ENCODE results near the gene AGBL4. TPM values are rescaled to one million over a fixed set of nuclear protein-coding genes. Genes with fewer than 3 reads are reported as not detected.

AGBL4 gene
- total and polyA plus RNA-seq, 10 donors: 0.05 to 1.8 (median 0.32) TPM; not detected in 1

- Histone ChIP-seq H3K27me3 (replicated peaks in 1 of 7) (no peaks in the 10 kb centered on the region), H3K9me3 (no peaks in the 10 kb centered on the region), H3K36me3 (no peaks in the 10 kb centered on the region), H3K4me1 (no peaks in the 10 kb centered on the region), H3K4me3 (no peak overlapping the region), H3K27ac (no peak overlapping the region)
- WGBS, 5 donors: 87 to 95% (median 92%) methylated on average over 24 to 32 of the region's 32 CpGs
- no peak for TF ChIP-seq POLR2AphosphoS5 (IDR thresholded peaks at IDR 0.05)
- no peak for TF ChIP-seq POLR2A (IDR thresholded peaks at IDR 0.05)
- TF ChIP-seq CTCF (IDR thresholded peaks at IDR 0.05 in 8 of 11, conservative IDR thresholded peaks at IDR 0.05 in 3 of 11): no peak
- intact Hi-C loops (cut with DNase I; ENCODE audit: low total_unique reads): no loop called here
- DNase-seq: no peak
Observed at GRCh38 chr1:48898894-48899293, 1124.9 kb downstream of the AGBL4 start.

GRCh38 chr1:48889615-48890014, 1134.1 kb downstream of the AGBL4 start:
- 73 to 85% (median 78%) methylated on average over 2 to 3 of the region's 3 CpGs for WGBS, 5 donors
- Histone ChIP-seq H3K36me3 (no peaks in the 10 kb centered on the region), H3K27me3 (replicated peaks in 1 of 7) (peaks cover 0 to 5% (median 0%) of the 10 kb centered on the region in 7 donors), H3K4me1 (peaks cover 0 to 9% (median 0%) of the 10 kb centered on the region in 6 donors), H3K9me3 (peaks cover 0 to 7% (median 2%) of the 10 kb centered on the region in 8 donors), H3K4me3 (no peak overlapping the region), H3K27ac (no peak overlapping the region)
- no peak for DNase-seq
- TF ChIP-seq POLR2AphosphoS5 (IDR thresholded peaks at IDR 0.05) (no peak), CTCF (IDR thresholded peaks at IDR 0.05 in 8 of 11, conservative IDR thresholded peaks at IDR 0.05 in 3 of 11) (no peak), POLR2A (IDR thresholded peaks at IDR 0.05) (no peak)
- intact Hi-C loops (cut with DNase I; ENCODE audit: low total_unique reads): no loop called here

- peaks cover 0 to 5% (median 0%) of the 10 kb centered on the region in 7 donors for H3K27me3 ChIP-seq (replicated peaks in 1 of 7)
- no peak for TF ChIP-seq POLR2A (IDR thresholded peaks at IDR 0.05)
- TF ChIP-seq CTCF (IDR thresholded peaks at IDR 0.05 in 8 of 11, conservative IDR thresholded peaks at IDR 0.05 in 3 of 11): no peak
- TF ChIP-seq POLR2AphosphoS5 (IDR thresholded peaks at IDR 0.05): no peak
- no peak overlapping the region for H3K4me3 ChIP-seq
- peaks cover 0 to 9% (median 0%) of the 10 kb centered on the region in 6 donors for H3K4me1 ChIP-seq
- H3K36me3 ChIP-seq: no peaks in the 10 kb centered on the region
- DNase-seq: no peak
- intact Hi-C loops (cut with DNase I; ENCODE audit: low total_unique reads): no loop called here
- H3K9me3 ChIP-seq: peaks cover 0 to 7% (median 2%) of the 10 kb centered on the region in 8 donors
- 84 to 93% (median 89%) methylated on average over 4 of the region's 4 CpGs for WGBS, 5 donors
- H3K27ac ChIP-seq: no peak overlapping the region
Observed at GRCh38 chr1:48889082-48889481, 1134.7 kb downstream of the AGBL4 start.

GRCh38 chr1:48887796-48888195, 1136.0 kb downstream of the AGBL4 start:
- peaks cover 0 to under 1% (median 0%) of the 10 kb centered on the region in 8 donors for H3K9me3 ChIP-seq

More at GRCh38 chr1:48887796-48888195, 1136.0 kb downstream of the AGBL4 start:
- DNase-seq: no peak
- H3K36me3 ChIP-seq: no peaks in the 10 kb centered on the region
- H3K4me1 ChIP-seq: peaks cover 0 to 9% (median 0%) of the 10 kb centered on the region in 6 donors
- H3K27ac ChIP-seq: no peak overlapping the region
- intact Hi-C loops (cut with DNase I; ENCODE audit: low total_unique reads): no loop called here
- no peak overlapping the region for H3K4me3 ChIP-seq
- TF ChIP-seq CTCF (IDR thresholded peaks at IDR 0.05 in 8 of 11, conservative IDR thresholded peaks at IDR 0.05 in 3 of 11): no peak
- peaks cover 0 to 5% (median 0%) of the 10 kb centered on the region in 7 donors for H3K27me3 ChIP-seq (replicated peaks in 1 of 7)
